Prostate gland (tissue), 2 donors: Measurements from ENCODE around the gene NUDT10. TPM values are rescaled to one million over a fixed set of nuclear protein-coding genes. Genes with fewer than 3 reads are reported as not detected.
"Not testable (repeated sequence)": the region's sequence is repeated elsewhere in the genome, so short reads cannot be mapped to it uniquely, and the experiment has no call there.

ENCODE experiments used
- DNase-seq: peaks from one replicate; pipeline ENCODE4 v3.0.0-alpha.2; 2019; ENCODE audit warnings: low spot score
- H3K27ac ChIP-seq, 2 donors: fragments of 200-600 bp; sonication (generic); 2 replicates each; pipeline ENCODE4 v1.5.1; 2017 to 2019
- H3K27me3 ChIP-seq: fragments of 200-600 bp; sonication (generic); replicated peaks from 2 replicates; pipeline ENCODE4 v1.5.1; 2019; ENCODE audit not compliant: insufficient read depth
- H3K36me3 ChIP-seq, 2 donors: fragments of 200-600 bp; sonication (generic); 1 replicate in 1 of 2; 2 replicates in 1 of 2; pipeline versions ENCODE4 v1.5.1 to v1.8.1; 2017 to 2019
- H3K4me1 ChIP-seq: fragments of 200-600 bp; sonication (generic); replicated peaks from 2 replicates; pipeline ENCODE4 v1.5.1; 2019
- H3K4me3 ChIP-seq, 2 donors: fragments of 200-600 bp; sonication (generic); 2 replicates each; pipeline ENCODE4 v1.5.1; 2017 to 2019
- H3K9me3 ChIP-seq: fragments of 200-600 bp; sonication (generic); 2 replicates; pipeline ENCODE4 v1.5.1; 2017
- POLR2A ChIP-seq: fragments of 450-650 bp; IDR thresholded peaks from one replicate; pipeline ENCODE4 v1.6.1; 2016; ENCODE audit warnings: antibody characterized with exemption, mild to moderate bottlenecking
- POLR2AphosphoS5 ChIP-seq: sonication (generic); formaldehyde crosslinking; IDR thresholded peaks from one replicate; pipeline ENCODE4 v1.6.1; 2017; ENCODE audit warnings: antibody characterized with exemption
- WGBS: methylation state at CpG from one replicate; pipeline ENCODE4 v1.1.5; 2018; 5-methylcytosine and 5-hydroxymethylcytosine counted together
- intact Hi-C: fragments of 100-400 bp; cut with DNase I; formaldehyde crosslinking; loops from one replicate; pipeline ENCODE4 v1.14.2; 2022
- total RNA-seq, 2 donors: library from RNA; depleted of rRNA; stranded (reverse); fragments of >200 nt; gene quantifications; one replicate each; pipeline ENCODE4 v1.1.0, GENCODE V29; 2016
- TF ChIP-seq, protein P1 (sequence below), 4 experiments: fragments of 200-600 bp in 2 of 4; fragments of 450-650 bp in 2 of 4; sonication (generic) in 2 of 4; IDR thresholded peaks; 1 replicate in 3 of 4; 2 replicates in 1 of 4; pipeline ENCODE4 v1.5.1; 2016 to 2019; ENCODE audit warnings: antibody characterized with exemption in 4 of 4, mild to moderate bottlenecking in 2 of 4, moderate library complexity in 2 of 4

Gene NUDT10
- 100 to 1,000 TPM in 1 of 2 donors, 10 to 100 TPM in 1; 14.2 to 127 TPM for total RNA-seq

GRCh38 chrX:51332188-51332942 is at the start of gene NUDT10:
NUDT10 (plus strand) TSS chrX:51332822; CDS start chrX:51332966, 144 bp downstream.
- TF ChIP-seq, protein P1, sequence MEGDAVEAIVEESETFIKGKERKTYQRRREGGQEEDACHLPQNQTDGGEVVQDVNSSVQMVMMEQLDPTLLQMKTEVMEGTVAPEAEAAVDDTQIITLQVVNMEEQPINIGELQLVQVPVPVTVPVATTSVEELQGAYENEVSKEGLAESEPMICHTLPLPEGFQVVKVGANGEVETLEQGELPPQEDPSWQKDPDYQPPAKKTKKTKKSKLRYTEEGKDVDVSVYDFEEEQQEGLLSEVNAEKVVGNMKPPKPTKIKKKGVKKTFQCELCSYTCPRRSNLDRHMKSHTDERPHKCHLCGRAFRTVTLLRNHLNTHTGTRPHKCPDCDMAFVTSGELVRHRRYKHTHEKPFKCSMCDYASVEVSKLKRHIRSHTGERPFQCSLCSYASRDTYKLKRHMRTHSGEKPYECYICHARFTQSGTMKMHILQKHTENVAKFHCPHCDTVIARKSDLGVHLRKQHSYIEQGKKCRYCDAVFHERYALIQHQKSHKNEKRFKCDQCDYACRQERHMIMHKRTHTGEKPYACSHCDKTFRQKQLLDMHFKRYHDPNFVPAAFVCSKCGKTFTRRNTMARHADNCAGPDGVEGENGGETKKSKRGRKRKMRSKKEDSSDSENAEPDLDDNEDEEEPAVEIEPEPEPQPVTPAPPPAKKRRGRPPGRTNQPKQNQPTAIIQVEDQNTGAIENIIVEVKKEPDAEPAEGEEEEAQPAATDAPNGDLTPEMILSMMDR (IDR thresholded peaks at IDR 0.05): no peak
- TF ChIP-seq POLR2AphosphoS5: peak; percentile 18
- TF ChIP-seq POLR2A: peak; percentile 45
- peak; percentile 58 for DNase-seq
- peak within 1 kb of the TSS; percentile 39 to 47 for H3K4me3 ChIP-seq
- WGBS: under 1% methylated on average over 32 of the region's 68 CpGs
- no peaks in the 10 kb centered on the region for H3K27me3 ChIP-seq
- intact Hi-C loops: no loop called here
- no peaks in the 10 kb centered on the region for H3K9me3 ChIP-seq
- peak within 1 kb of the TSS; percentile 58 to 66 for H3K27ac ChIP-seq
- H3K4me1 ChIP-seq: no peaks in the 10 kb centered on the region
- H3K36me3 ChIP-seq: no peaks in the 10 kb centered on the region

DNA sequence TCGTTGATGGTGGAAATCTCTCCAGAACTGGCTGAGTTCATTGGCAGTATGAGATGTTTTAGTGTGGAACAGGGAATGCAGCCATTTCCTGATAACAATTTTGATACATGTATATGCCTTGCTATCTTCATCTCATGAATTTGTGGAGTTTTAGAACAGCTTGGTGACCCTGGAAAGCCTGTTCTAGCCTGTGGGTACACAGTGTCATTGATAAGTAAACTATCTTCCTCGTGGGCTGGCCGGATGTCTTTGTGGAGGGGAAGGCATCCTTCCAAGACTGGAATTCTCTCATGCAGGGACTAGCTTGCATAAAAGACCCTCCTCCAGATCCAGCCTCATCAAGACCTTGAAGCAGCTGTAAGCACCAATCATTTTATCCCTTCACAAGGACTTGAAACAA is 40.2 kb upstream of the NUDT10 start:
- Histone ChIP-seq H3K4me3 (no peak overlapping the region), H3K27ac (no peak overlapping the region), H3K36me3 (no peaks in the 10 kb centered on the region), H3K27me3 (no peaks in the 10 kb centered on the region), H3K9me3 (no peaks in the 10 kb centered on the region), H3K4me1 (no peaks in the 10 kb centered on the region)
- TF ChIP-seq, protein P1 (IDR thresholded peaks at IDR 0.05): no peak
- no peak for TF ChIP-seq POLR2A
- TF ChIP-seq POLR2AphosphoS5: no peak
- 13% methylated on average over 3 of the region's 3 CpGs for WGBS
- no peak for DNase-seq
- intact Hi-C loops: no loop called here

- Histone ChIP-seq H3K9me3 (no peaks in the 10 kb centered on the region), H3K36me3 (no peaks in the 10 kb centered on the region), H3K4me3 (no peak overlapping the region), H3K4me1 (no peaks in the 10 kb centered on the region), H3K27me3 (no peaks in the 10 kb centered on the region), H3K27ac (no peak overlapping the region)
- no peak for TF ChIP-seq POLR2A
- no peak for TF ChIP-seq POLR2AphosphoS5
- TF ChIP-seq, protein P1 (IDR thresholded peaks at IDR 0.05): no peak
- 94% methylated on average over 2 of the region's 2 CpGs for WGBS
- no peak for DNase-seq
- intact Hi-C loops: no loop called here
These were observed 36.5 kb upstream of the NUDT10 start for GRCh38 chrX:51296138-51296537.

DNA sequence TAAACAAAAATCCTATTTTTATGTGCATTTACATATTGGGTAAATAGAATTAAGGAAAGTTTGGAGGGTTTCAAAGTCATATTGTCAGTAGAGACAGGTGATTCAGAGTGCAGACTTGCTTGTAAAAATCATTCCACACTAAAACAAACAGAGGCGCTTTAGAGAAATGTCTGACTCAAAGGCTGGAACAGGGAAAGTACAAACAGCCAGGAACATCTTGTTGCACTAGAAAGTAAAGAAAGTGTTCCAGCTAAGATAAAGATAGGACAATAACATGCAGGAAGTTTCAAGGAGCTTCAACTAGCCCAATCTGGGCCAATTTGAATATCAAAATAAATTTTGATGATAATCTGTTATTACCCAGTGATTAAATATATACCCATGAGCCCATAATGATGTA is 16.4 kb upstream of the NUDT10 start:
- Histone ChIP-seq H3K4me3 (no peak overlapping the region), H3K27me3 (no peaks in the 10 kb centered on the region), H3K36me3 (no peaks in the 10 kb centered on the region), H3K4me1 (no peaks in the 10 kb centered on the region), H3K9me3 (no peaks in the 10 kb centered on the region), H3K27ac (peak overlapping the region in 1 of 2 donors; percentile 60)
- DNase-seq: peak; percentile 30
- 7% methylated on average over 1 of the region's 1 CpG for WGBS
- intact Hi-C loops: no loop called here
- TF ChIP-seq POLR2A: no peak
- TF ChIP-seq POLR2AphosphoS5: peak; percentile 72
- TF ChIP-seq, protein P1 (IDR thresholded peaks at IDR 0.05): no peak

GRCh38 chrX:51332943-51333785 is 542 bp downstream of the NUDT10 start:
- H3K9me3 ChIP-seq, H3K27me3 ChIP-seq, DNase-seq, H3K36me3 ChIP-seq, H3K4me1 ChIP-seq, intact Hi-C loops: not testable (repeated sequence)
- peak overlapping the region; percentile 58 to 66 for H3K27ac ChIP-seq
- WGBS: under 1% methylated on average over 35 of the region's 56 CpGs
- peak overlapping the region; percentile 39 to 47 for H3K4me3 ChIP-seq
